GM12864 (cell line): ENCODE data around the gene SYNE1.
"Not testable (repeated sequence)": the region's sequence is repeated elsewhere in the genome, so short reads cannot be mapped to it uniquely, and the experiment has no call there.

ENCODE experiments used
- DNase-seq: peaks from one replicate; pipeline ENCODE4 v3.0.0-alpha.2; 2011; ENCODE audit warnings: low read depth
- H3K4me3 ChIP-seq: 2 replicates; pipeline ENCODE4 v1.5.1; 2011; ENCODE audit warnings: mild to moderate bottlenecking, low read depth, low read length, control low read depth
- CTCF ChIP-seq: IDR thresholded peaks from 2 replicates; pipeline ENCODE4 v1.5.1; 2011; ENCODE audit warnings: low read depth, mild to moderate bottlenecking, moderate library complexity, low read length, control low read depth, inconsistent platforms; ENCODE audit errors: missing control alignments

The SYNE1 gene

GRCh38 chr6:152338335-152339125 is 298.6 kb downstream of the SYNE1 start:
- no peak for DNase-seq
- TF ChIP-seq CTCF, result peak; percentile 99
- no peak overlapping the region for H3K4me3 ChIP-seq

- TF ChIP-seq CTCF, result no peak
- DNase-seq, result no peak
- no peak overlapping the region for H3K4me3 ChIP-seq
These were observed 302.6 kb downstream of the SYNE1 start for GRCh38 chr6:152334555-152334954.

DNA sequence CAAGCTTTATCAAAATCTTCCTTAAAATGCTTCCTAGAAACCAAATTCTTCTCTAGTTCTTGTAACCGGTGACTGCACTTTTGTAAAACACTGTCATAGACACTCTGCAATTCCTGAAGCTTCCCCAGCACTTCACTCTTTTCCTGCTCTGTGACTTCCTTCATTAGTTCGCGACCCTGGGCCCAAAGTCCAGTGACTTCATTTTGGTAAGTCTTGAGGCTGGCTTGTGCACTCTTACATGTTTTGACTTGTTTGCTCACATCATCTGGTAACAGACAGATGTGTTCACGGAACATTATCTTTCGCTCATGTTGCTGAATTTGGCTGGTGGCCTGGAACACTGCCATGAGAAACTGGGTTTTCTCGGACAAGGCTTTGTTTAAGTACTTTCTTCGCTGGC is 306.2 kb downstream of the SYNE1 start:
- H3K4me3 ChIP-seq, result no peak overlapping the region
- TF ChIP-seq CTCF, result no peak
- no peak for DNase-seq

DNA sequence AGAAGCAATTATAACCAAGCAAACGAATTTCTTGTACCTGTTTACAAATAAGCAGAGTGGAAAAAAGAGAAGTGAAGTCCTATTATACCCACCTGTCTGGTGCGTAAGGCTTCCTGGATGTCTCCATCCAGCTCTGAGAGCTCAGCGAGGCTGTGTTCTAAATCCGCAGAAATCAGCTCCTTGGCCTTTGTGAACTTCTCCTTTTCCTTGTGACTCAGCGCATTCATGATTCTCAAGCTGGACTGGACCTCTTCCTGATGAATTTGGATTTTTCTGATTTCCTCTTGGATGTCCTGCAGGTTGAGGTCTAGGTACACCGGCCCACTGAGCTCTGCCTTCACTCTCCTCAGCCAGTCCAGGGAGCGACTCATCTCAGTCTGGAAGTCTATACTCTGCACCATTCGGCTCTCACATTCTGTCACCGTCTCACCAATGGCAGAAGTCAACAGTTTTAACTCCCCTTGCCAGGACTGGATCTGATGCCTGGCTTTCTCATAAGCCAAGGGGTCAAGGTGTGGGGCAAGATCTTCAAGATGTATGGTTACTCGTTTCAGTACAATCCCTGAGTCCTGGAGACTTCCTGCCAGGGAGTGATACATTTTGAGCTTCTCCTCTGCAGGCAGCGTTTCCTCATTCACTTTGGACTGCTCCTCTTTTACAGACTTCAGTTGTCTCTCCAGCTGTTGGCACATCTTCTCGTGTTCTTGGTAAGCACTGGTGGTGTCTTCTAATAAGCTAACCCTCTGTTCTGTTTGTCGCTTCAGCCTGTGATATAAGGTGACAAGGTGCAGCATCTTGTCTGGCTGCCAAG is 307.3 kb downstream of the SYNE1 start:
- no peak for DNase-seq
- H3K4me3 ChIP-seq, result no peak overlapping the region
- no peak for TF ChIP-seq CTCF

- H3K4me3 ChIP-seq, DNase-seq: not testable (repeated sequence)
These were observed 309.0 kb downstream of the SYNE1 start for GRCh38 chr6:152328200-152328599.

- TF ChIP-seq CTCF, result no peak
- DNase-seq, result no peak
- H3K4me3 ChIP-seq, result no peak overlapping the region
These were observed 313.8 kb downstream of the SYNE1 start for GRCh38 chr6:152323376-152323775.

- no peak overlapping the region for H3K4me3 ChIP-seq
- DNase-seq, result no peak
- no peak for TF ChIP-seq CTCF
These were observed 318.9 kb downstream of the SYNE1 start for GRCh38 chr6:152318278-152318677.
